Daoy (cell line): Measurements from ENCODE around the gene ANKMY1. TPM values are rescaled to one million over a fixed set of nuclear protein-coding genes. Genes with fewer than 3 reads are reported as not detected.
"Not testable (repeated sequence)": the region's sequence is repeated elsewhere in the genome, so short reads cannot be mapped to it uniquely, and the experiment has no call there.

Experiments used
- DNase-seq: peaks from one replicate; pipeline ENCODE4 v3.0.0-alpha.2; 2015; ENCODE audit warnings: low read depth
- total RNA-seq: library from RNA; depleted of rRNA; stranded (reverse); fragments of >200 nt; shearing (Covaris generic); gene quantifications from 2 replicates; pipeline ENCODE4 v1.2.3, GENCODE V29; 2014

Gene ANKMY1
- total RNA-seq, 1 experiment from 2014 or later = 4.7 TPM

DNA sequence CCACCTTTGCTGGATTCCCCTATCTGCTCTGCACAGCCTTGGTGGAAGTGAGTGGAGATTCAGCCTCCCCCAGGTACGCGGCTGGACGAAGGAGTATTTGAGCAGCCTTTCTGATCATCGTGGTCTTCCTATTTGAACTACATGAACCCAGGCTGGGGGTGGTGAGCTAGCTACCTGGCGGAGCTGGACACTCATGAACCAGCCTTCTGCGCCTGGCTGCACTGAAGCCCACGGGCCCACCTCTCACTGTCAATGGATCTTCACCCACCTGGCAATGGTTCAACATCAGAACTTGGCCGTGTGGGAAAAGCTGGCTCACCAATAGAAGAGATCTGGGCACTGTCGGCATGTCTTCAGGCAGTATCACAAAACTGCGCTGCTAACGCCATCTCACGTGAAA, 35.4 kb downstream of the ANKMY1 start:
- no peak for DNase-seq

DNA sequence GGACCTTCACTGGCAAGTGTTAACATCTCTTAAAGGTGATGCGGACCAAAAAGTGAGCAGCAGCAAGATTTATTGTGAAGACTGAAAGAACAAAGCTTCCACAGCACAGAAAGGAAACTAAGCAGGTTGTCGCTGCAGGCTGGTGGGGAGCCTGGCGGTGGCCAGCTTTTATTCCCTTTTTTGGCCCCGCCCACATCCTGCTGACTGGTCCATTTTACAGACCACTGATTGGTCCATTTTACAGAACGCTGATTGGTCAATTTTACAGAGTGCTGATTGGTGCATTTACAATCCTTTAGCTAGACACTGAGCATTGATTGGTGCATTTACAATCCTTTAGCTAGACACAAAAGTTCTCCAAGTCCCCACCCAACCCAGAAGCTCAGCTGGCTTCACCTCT, 35.9 kb downstream of the ANKMY1 start:
- DNase-seq = not testable (repeated sequence)

DNA sequence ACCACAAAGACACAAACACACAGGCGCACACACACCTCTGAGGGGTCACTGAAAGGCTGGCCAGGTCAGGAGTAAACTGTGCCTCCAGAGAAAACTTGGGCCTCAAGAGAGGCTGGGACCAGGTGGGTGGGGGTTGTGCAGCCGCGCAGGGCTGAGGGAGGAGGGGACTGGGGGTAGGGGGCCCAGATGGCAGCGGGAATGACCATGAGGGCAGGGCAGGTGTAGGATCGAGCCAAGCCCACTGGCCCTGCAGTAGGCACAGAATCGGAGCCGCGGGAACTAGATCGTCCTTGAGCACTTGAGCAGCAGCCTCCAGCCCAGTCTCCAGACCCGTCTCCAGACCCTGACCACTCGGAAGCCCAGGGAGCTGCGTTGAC, 36.8 kb downstream of the ANKMY1 start:
- no peak for DNase-seq

DNA sequence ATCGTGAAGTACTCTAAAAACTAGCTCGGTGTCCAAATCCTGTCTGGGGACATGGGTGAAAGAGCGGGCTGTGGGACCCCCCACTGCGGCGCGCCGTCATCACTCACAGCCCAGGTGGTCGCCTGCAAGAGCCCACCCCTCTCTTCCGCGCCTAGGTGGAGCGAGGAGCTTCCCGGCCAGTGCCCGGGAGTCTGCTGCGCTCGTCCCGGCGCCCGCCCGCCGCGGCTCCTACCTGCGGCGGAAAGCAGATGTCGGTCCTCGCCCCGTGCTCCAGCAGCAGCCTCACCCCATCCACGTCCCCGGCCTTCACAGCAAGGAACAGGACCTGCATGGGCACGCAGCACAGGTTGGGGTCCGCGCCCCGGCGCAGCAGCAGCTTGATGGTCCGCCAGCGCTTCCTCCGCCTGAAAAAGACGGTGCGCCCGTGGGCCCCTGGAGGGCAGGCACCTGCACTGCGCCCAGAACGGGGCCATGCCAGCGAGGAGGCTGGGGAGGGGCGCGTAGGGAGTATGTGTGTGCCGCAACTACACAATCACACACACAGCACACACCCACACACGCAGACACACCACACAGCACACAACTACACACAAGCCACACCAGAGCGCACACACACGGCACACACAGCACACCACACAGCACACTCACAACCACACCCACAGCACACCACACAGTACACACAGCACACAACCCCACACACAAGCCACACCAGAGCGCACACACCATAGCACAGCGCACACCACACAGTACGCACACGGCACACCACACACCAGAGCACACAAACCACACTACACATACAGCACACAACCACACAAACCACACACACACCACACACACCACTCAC, 37.4 kb downstream of the ANKMY1 start:
- DNase-seq = no peak

DNA sequence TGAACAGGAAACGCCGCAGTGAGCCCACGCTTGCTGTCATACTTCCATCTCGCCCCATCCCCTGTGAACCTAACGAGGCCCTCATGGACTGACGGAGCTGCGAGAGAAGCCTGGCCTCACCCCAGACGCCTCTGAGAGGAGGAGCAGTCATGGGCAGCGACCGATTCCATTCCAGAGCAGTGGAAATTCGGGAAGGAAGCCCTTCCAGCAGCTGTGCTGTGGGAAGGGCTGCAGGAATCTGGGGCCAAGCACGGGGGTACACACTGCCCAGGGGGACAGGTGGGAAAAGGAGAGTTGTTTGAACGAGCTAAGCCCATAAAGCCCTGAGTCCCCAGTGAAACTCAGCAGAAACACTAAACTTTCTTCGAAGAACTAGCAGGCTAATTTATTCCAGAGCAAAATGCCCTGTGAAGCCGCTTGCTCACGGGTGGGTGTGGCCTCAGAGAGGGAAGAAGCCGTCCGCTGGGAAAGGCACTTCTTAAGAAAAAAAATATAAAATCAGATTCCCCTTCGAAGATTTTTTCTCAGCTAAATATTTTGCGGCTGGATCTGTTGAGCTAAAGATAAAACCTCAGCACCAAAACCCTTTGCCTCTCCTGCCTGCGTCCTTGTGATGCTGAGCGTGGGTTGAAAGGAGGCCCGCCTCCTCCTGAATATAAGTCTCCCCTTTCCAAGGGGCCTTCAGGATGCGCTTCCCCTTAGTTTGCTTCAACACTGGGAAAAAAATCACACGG, 38.2 kb downstream of the ANKMY1 start:
- no peak for DNase-seq

DNA sequence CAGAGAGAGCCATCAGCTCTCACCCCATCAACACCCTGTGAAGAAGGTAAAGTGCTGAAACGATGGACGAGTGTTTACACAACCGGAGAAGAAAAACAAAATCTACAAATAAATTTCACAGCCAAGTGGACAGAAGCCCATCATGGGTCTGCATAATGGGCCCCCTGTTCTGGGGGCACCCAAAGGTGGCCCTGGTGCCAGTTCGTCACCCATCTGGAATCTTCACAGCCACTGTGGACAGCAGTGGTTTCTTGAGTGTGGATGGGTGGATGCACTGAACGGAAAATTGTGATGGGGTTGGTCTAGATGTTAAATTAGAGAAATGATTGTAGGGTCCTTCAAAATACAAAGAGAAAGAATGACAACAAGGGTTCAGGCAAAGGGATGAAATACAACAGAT, 38.8 kb downstream of the ANKMY1 start:
- DNase-seq = no peak

DNA sequence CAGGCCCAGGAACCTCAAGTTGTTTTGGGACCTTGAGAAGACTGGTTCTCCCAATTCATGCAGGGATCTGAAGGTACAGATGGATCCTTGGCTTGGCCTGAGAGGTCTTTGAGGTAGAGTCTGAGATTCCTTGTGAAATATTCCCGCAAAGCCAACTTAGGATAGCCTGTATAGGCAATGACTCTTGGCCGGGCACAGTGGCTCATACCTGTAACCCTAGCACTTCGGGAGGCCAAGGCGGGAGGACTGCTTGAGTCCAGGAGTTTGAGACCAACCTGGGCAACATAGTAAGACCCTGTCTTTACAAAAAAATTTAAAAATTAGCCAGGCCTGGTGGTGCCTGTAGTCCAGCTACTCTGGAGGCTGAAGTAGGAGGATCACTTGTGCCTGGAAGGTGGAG, 40.4 kb downstream of the ANKMY1 start:
- no peak for DNase-seq

DNA sequence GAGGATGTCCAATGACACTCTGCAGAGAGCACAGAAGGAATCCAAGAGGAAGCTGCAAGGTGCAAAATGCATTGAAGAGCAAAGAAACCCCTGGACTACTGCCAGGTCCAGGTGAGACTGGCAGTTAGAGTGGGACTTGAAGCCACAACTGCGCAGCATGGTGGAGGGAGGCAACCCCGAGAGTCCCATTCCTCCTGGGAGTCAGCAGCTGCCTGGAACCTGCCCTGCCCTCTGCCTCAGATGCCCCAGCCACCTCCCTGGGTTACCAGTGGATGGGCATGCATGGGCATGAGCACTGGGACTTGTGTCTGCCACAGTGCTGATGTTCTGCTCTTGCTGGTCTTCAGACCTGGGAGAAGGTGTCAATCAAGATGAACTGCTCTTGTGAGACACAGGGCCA, 43.2 kb downstream of the ANKMY1 start:
- no peak for DNase-seq

DNA sequence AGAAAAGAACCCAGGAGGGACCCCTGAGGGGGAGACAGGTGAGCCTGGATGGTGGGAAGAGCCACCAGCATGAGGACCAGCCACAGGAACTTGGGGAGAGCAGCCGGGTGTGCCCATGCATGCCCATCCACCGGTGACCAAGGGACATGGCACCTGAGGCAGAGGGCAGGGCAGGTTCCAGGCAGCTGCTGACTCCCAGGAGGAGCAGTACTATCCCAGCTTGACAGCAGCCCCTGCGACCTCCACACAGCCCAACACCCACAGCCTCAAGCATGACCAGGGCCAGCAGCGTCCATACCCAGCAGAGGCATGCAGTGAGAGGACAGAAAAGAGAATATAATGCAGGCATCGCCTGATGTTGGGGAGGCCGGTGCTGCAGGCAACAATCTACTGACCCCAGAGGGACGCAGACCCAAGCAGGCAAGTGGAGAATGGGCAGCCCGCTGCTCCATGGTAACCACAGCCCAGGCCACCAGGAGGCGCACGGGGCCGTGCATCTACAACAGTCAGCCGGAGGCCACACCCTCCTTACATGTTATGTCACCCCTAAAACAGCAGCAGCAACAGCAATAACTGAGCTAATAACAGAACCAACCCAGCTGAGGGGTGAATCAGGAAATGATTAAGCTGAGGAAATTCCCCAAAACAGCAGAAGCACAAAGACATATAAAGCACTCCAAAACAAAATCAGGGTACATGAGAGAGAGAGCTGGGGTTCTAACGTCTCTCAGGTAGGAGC, 44.1 kb downstream of the ANKMY1 start:
- DNase-seq = peak; percentile 79

DNA sequence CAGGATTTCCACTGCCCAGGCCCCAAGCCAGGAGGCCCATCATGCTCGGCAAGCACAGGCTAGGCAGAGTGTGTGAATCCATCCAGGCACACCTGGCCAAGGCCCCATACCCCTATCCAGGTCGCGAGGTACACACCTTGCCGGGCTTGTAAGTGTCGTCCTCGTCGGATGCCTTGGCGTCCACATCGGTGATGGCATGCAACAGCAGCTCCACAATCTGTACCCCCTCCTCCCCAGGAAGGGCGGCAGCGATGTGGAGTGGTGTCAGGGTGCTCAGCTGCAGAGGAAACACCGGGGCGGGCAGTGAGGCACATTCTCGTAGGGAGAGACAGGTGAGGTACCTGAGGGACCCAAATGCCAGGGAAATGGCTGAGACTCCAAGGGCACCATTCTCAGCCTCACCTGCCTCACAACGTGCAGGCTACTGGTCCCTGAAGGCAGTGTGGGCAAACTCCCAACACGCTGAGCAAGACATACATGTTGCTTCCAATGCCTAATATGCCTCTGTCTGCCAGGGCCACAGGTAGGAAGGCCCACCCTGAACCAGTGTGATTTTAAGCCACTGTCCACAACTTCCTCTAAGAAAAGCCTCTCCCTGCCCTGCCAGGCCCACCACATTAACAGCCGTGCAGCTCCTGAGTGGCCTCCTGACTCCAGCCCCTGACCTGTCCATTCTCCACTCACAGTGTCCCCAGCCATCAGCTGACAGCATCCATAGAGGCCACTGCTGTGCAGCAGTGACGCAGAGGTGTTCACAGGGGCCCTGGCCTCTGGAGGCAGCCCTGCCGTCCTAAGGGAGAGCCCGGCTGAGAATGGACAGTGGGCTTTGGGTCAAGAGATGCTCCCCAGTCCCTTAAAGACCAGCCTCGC, 44.9 kb downstream of the ANKMY1 start:
- DNase-seq = no peak

DNA sequence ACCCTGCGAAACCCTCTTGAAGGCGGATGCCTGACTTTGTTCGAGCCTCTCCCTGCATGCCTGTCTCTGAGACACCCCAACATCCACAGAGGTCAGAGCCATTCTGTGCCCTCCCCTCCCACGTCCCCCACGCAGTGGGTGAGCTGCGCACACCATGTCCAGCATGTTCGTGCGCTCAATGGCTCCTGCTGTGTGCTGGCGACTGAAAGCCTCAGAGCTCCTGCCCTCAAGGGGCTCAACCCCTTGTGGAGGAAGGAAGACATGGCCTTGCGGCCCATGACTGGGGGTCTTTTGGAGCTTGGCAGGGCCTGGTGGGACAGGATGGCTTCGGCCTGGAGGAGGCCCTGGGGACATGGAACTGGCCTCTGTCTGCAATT, 45.7 kb downstream of the ANKMY1 start:
- no peak for DNase-seq

DNA sequence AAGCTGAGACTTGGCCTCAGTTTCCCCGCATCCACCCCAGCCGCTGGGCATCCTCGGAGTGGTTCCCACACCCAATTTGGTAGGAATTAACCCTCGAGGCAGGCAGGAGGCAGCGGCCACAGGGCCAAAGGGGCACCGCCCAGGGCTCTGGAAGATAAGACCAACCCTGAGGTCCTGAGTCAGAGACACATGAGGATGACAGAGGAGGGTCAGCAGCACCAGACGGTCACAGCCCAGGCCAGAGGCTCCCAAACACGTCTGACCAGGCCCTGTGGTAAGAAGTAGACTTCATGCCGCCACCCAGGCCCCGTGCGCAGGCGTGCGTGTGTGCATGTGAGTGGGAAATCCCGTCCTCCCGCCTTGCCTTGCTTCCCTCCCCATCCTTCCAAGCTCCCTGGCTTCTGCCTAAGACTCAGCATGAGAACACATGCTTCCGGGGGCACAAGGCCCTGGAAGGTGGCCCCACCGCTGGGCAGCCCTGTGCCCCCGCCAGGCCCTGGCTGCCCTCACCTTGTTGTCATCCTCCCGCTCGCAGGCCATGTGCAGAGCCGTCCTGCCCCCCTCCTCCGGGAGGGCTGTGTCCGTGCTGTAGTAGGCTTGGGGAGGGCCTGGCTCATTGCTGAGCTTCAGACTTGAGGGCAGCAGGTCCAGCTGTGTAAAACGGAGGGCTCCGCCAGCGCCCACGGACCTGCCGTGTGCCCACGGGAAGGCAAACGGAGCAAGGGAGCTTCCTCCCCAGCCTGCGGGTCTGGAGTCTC, 46.3 kb downstream of the ANKMY1 start:
- no peak for DNase-seq

DNA sequence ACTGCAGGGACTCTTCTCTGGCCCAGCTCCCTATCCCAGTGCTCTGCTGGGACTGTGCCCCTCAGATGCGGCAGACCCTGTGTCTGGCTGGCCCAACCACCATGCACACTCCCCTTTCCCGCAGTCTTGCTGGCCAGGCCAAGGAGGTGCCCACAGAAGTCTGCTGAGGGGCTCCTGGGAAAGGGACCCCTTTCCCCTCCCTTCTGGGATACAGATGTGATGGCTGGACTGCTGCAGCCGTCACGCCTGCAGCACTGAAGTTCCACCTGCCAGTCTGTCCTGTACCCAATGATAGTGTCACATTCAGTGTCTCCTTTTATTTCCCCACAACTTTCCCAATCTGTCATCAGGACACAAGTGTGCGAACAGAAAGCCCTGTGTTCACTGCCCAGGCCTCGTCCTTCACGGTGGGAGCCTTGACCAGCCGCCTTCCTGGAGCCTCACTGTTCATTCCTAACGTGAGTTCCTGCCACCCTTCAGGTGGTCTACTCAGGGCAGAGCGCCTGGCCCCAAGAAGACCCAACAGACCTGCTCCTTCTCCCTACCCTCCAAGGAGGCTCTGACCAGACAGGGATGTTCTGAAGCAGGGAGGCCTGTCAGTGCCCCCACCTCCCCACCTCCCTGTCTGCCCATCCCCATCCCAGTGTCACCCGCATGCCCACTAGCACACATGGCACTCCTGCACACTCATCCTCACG, 47.1 kb downstream of the ANKMY1 start:
- DNase-seq = no peak

DNA sequence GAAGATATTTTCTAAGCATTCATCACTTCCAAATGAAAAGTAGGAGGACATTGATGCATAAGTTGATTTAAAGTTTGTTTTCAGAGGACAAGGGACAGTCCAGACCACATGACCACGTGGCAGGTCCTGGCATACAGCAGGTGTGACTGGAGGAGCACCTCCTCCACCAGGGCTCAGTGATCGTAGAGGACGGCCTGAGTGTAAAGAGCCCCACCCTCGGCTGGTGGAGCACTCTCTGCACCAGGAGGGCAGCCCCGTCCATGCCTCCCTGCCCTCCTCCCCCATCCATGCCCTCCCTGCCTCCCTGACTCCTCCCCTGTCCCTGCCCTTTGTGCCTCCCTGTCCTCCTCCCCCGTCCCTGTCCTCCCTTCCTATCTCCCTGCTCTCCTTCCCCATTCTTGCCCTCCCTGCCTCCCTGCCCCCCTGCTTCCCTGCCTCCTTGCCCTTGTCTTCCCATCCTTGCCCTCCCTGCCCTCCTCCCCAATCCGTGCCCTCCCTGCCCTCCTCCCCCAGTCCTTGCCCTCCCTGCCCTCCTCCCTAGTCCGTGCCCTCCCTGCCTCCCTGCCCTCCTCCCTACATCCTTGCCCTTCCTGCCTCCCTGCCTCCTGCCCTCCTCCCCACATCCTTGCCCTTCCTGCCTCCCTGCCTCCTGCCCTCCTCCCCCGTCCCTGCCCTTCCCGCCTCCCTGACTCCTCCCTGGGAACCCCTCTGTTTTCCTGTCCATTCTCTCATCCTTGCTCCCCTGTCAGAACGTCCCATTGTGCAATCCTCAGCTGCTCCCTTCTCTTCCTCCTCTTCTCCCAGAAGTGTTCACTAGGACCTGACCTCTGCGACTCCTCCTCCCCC, 47.9 kb downstream of the ANKMY1 start:
- no peak for DNase-seq

DNA sequence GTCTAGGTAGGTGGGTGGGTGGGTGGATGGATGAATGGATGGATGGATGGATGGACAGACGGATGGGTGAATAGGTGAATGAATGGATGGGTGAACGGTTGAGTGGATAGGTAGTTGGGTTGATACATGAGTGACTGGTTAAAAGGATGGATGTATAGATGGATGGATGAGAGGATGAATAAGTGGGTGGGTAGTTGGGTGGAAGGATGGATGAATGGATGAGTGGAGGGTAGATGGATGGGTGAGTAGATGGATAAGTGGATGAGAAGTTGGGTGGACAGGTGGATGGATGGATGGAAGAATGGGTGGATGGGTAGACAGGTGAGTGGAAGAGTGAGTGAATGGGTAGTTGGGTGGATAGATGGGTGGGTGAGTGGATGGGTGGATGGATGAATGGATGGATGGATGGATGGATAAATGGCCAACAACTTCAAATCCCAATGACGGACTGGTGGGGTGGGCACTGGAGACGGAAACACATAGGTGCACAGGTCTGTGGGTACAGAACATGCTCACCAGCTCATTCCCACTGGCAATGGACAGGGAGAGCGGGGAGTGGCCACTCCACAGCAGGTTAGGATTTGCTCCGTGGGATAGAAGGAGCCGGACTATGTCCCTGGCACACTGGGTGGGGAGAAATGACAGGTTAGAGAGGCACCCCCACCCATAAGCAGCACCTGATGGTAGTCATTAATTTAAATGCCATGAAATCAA, 48.8 kb downstream of the ANKMY1 start:
- DNase-seq = no peak

DNA sequence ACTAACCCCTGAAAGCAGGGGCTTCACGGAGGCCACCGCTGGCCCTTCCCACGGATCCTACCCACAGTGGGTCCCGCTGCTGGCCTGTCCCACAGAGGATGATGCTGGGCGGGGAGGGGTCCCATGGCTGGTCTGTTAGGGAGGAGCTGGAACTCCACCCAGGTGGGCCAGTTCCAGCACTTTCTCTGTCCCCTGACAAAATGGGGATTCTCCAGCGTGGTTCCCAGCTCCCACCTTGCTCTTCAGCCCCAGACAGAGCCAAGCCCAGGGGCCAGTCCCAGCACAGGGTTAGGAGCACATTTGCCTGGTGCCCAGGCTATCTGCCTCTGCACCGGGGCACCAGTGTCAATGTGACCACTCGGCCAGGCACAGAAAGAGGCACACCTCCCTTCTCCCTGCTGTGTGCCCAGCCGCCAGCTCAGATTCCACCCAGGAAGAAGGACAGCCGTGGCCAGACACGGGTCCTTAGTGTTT, 50.0 kb downstream of the ANKMY1 start:
- DNase-seq = no peak

DNA sequence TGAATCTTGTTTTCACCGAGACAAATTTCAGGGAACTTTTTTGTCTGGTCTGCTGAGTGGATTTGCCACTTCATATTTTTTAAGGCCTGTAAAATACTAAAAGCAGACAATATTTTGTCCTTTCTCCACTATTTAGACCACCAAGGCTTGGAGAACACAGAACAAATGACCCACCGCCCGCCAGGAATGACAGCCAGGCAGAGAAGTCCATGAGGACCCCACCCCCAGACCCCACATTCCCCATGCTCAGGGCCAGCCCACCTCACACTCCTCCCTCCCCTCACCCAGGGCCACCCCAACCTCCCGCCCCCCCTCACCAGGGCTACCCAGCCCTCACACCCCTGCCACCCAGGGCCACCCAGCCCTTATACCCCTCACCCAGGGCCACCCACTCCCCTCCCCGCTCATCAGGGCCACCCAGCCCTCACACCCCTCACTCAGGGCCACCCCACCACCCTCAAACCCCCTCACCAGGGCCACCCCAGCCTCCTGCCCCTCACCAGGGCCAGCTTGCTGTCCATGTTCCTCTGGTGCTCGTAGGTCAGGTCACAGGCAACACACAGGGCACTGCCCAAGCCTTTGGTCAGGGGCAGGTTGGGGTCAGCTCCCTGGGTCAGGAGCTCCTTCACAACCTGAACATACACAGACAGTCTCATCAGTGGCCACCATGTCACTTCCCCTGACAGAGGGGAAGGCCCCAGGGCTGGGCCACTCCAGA, 50.6 kb downstream of the ANKMY1 start:
- no peak for DNase-seq
